Upper lobe of left lung (tissue), 4 donors: Measurements from ENCODE around the gene NCAPG2.

Experiments
- CTCF ChIP-seq, 6 experiments: fragments of 450-650 bp in 4 of 6; fragments of 200-600 bp in 2 of 6; sonication (generic) in 2 of 6; IDR thresholded peaks; one replicate each; pipeline ENCODE4 v1.5.1; 2016 to 2019; ENCODE audit warnings: antibody characterized with exemption in 6 of 6
- EP300 ChIP-seq, 4 donors: sonication (generic); formaldehyde crosslinking; IDR thresholded peaks; one replicate each; pipeline ENCODE4 v1.5.1; 2017; ENCODE audit warnings: antibody characterized with exemption in 4 of 4, control low read depth in 2 of 4

DNA sequence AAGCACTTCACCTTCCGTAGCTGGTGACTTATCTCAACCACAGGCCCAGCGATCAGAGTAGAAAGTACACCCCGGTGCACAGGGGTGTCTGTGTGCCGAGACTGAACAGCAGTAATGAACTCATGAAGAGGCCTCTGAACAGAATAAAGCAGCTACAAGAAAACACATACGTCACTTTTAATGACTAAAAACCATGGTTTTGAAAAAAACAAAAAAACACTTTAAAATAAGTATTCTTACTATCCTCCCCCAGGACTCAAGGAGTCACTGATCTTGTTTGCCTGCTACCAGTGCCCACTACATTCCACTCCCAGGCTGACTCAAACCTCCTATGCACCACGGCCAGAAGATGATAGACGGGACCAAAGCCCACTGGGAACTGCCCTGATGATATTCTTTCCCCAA lies 53.8 kb downstream of the NCAPG2 start:
- TF ChIP-seq EP300 (IDR thresholded peaks at IDR 0.05) (no peak), CTCF (IDR thresholded peaks at IDR 0.05) (no peak)
